ENCODE data around the gene PCDHGA8.

- no peak for TF ChIP-seq CTCF (IDR thresholded peaks at IDR 0.05)
- no peak for TF ChIP-seq POLR2A (IDR thresholded peaks at IDR 0.05)
These were observed 49.0 kb upstream of the PCDHGA8 start, which contains the start of gene PCDHGA3 for GRCh38 chr5:141343242-141343952.

Data from uterus (tissue), 2 donors.